Hair follicle dermal papilla cell (primary cell): ENCODE results near the gene RAF1. TPM values are rescaled to one million over a fixed set of nuclear protein-coding genes. Genes with fewer than 3 reads are reported as not detected.

Source experiments
- small RNA-seq: library from RNA; depleted of rRNA; stranded (forward); fragments of <200 nt; gene quantifications from one replicate; pipeline ENCODE3, GENCODE V24; 2012
- total RNA-seq: library from RNA; depleted of rRNA; stranded (reverse); fragments of >200 nt; gene quantifications from 2 replicates; pipeline ENCODE4 v1.2.3, GENCODE V29; 2012

Gene RAF1
- total RNA-seq: 124 and 130 TPM in 2 replicates

DNA sequence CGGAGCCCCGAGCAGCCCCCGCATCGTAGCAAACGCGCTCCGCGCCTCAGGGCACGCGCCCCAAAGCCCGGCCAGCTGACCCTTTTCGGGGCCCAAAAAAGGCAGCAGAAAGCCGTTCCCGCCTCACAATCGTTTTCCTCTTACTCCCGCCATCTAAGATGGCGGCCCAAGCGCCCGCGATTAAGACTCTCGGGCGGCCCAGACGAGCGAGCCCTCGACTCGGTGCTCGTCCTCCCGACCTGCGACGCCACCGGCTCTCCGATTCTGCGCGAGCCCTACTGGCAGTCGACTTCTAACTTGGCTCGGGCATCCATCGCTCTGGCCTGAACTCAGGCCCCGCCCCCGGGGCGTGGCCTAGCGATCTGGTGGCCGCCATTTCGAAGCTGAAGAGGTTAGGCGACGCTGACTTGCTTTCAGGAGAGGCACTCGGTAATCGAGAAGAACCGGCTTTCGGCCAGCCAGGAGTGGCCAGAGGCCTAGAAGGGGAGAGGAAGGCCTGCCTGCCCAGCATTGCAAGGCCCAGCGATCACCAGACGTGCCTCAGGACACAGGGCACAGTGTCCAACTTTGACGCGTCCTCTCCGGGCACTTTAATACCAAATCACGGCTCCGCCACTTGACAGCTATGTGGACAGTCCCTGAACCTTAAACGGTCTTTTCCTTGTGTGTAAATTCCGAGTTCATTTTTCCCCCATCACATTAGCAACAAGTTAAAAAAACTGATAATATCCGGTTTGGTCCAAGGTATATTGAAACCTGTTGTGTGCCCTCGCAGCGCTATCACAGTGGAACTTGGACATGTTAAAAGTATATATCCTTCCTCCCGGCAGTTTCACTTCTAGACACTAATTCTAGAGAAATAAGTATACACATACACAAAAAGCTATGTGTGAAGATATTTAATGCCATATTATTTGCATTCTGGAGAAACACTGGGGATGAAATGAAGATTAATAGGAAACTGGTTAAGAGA, at the start of gene RAF1:
Gene RAF1 (minus strand): TSS at position 182 of the 973 bp plus-strand sequence. CDS start 45,396 bp downstream, outside the sequence.

DNA sequence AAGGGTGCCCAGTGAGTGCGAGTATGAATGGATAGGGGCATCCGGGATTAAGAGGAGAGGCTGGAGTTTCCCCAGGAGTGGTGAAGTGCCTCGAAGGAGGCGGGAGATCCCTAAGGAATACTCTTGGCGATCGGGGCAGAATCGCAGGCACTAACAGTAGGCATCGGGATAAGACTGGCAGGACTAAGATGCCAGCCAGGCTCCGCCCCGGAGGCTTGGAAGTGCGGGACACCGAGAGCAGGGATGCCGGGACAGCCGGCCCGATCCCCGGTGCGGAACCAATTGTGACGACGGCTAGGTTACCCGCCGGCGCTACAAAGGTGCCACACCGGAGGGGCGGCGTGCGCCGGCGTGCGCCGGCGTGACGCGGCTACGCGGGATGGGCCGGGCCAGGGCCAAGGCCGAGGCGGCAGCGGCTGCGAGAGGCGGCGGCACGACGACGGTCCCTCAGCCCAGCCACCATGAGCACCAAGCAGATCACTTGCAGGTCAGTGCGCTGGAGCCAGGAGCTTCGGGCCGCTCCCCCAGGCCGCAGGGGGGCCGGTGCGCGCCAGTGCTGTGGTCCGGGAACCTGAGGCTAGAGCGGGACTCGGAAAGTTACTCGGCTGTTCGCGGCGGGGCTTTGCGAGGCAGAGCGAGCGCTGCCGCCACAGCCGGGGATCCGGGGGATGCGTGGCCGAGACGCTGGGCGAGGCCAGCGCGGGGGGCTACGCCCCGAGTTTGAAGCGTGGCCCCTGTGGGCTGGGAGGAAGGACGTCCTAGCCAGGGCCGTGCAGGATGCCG, 107.0 kb downstream of the RAF1 start, which contains the start of gene MKRN2:
Gene MKRN2 (plus strand): TSS at position 398 of the 783 bp plus-strand sequence. CDS start 64 bp downstream, at position 462.

DNA sequence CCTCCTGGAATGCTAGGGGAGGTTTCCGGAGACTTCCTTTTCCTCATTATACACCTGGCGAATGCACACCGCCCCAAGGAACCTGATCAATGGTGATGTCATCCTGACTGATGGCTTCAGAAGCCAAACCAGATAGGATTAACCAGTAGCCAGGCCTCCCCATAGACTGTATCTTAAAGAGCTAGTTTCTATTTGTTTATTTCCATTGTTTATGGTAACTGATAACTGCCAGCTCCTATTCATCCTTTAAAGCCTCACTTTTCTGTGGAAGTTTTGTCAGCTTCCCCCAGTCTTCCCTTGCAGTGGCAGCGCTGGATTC, 118.5 kb downstream of the RAF1 start, which contains the start of gene MKRN2OS:
Gene MKRN2OS (minus strand): TSS at position 27 of the 319 bp plus-strand sequence. CDS start 35 bp downstream, outside the sequence.

Small RNAs within 50 kb of the gene (small RNA-seq; reads per million reads assigned to genes)
- gene CRIP1P1 (not detected), gene RF00017 (not detected)

Other genes with a start within 250 kb of the RAF1 start
- 14.3 and 22.4 TPM in 2 replicates for gene TSEN2, start 179.6 kb downstream of the RAF1 start, total RNA-seq
- not detected in 2 replicates for gene MKRN2OS, start 118.6 kb downstream of the RAF1 start, total RNA-seq
- gene MKRN2, start 107.0 kb downstream of the RAF1 start, total RNA-seq: 55.7 and 61.0 TPM in 2 replicates
- 0.24 TPM in 1 of 2 replicates, not detected in the other for gene TMEM40, start 95.1 kb upstream of the RAF1 start, total RNA-seq
- gene CAND2, start 132.6 kb upstream of the RAF1 start, total RNA-seq: 13.1 and 15.7 TPM in 2 replicates
- 414 and 564 TPM in 2 replicates for gene RPL32, start 177.4 kb upstream of the RAF1 start, total RNA-seq